Kidney (tissue), 14 donors: ENCODE data around the gene MADD. TPM values are rescaled to one million over a fixed set of nuclear protein-coding genes. Genes with fewer than 3 reads are reported as not detected.

Experiments used
- DNase-seq, 5 donors: peaks; one replicate each; pipeline ENCODE4 v3.0.0-alpha.2; 2013 to 2020
- FAIRE-seq: peaks from 2 replicates; lab custom pipeline; 2012; peaks lifted over from hg19 to GRCh38; lab: Jason Lieb, UNC
- H3K27ac ChIP-seq, 2 donors: one replicate each; pipeline ENCODE4 v1.7.0; 2013; ENCODE audit warnings: low read depth in 2 of 2, low read length in 2 of 2, inconsistent platforms in 1 of 2
- H3K27me3 ChIP-seq: one replicate; pipeline ENCODE4 v1.7.1; 2013; ENCODE audit warnings: low read length, inconsistent platforms; ENCODE audit not compliant: control insufficient read depth, insufficient read depth
- H3K36me3 ChIP-seq, 3 donors: one replicate each; pipeline versions ENCODE4 v1.7.0 to v1.7.1; 2013; ENCODE audit warnings: low read length in 3 of 3, control low read depth in 1 of 3, inconsistent platforms in 1 of 3; ENCODE audit not compliant: insufficient read depth in 3 of 3, control insufficient read depth in 2 of 3
- H3K4me1 ChIP-seq, 3 donors: one replicate each; pipeline versions ENCODE4 v1.7.0 to v1.7.1; 2013; ENCODE audit warnings: low read length in 3 of 3, inconsistent platforms in 1 of 3, low read depth in 1 of 3; ENCODE audit not compliant: control insufficient read depth in 2 of 3, insufficient read depth in 2 of 3
- H3K4me3 ChIP-seq, 3 donors: one replicate each; pipeline versions ENCODE4 v1.7.0 to v1.8.1; 2013; ENCODE audit warnings: low read length in 3 of 3, control low read depth in 1 of 3, inconsistent platforms in 1 of 3
- H3K9ac ChIP-seq, 3 donors: one replicate each; pipeline versions ENCODE4 v1.7.0 to v1.7.1; 2013; ENCODE audit warnings: low read length in 3 of 3, control low read depth in 1 of 3, inconsistent platforms in 1 of 3
- H3K9me3 ChIP-seq, 3 donors: one replicate each; pipeline versions ENCODE4 v1.7.0 to v1.7.1; 2013; ENCODE audit warnings: low read length in 3 of 3, control low read depth in 1 of 3, inconsistent platforms in 1 of 3; ENCODE audit not compliant: control insufficient read depth in 2 of 3, insufficient read depth in 1 of 3
- CTCF ChIP-seq: IDR thresholded peaks from 3 replicates; pipeline ENCODE4 v1.5.1; 2012; ENCODE audit warnings: mild to moderate bottlenecking, moderate library complexity, borderline replicate concordance; ENCODE audit not compliant: insufficient read depth; ENCODE audit errors: extremely low read depth
- intact Hi-C: fragments of 100-400 bp; cut with DNase I; formaldehyde crosslinking; loops from one replicate; pipeline ENCODE4 v1.11.1; 2022
- polyA plus RNA-seq: library from polyadenylated mRNA; stranded (reverse); fragments of 350-450 nt; fragmentation: Illumina TruSeq; extraction: RNeasy Lipid Tissue Mini Kit (QIAGEN cat#74804); gene quantifications from one replicate; pipeline ENCODE4 v1.2.3, GENCODE V29; 2014; ENCODE audit warnings: low read depth, low replicate concordance; ENCODE audit not compliant: insufficient read depth
- total RNA-seq: library from RNA; stranded (reverse); fragmentation: NEBNext Ultra II Directional; extraction: Animal tissue kit (Norgen Biotek cat#: 25700); gene quantifications from one replicate; pipeline ENCODE4 v1.2.1, GENCODE V29; 2021
- donor health status: control.
- donor health status: control.
- donor health status: control.
- donor health status: control.
- donor health status: control.
- donor health status: DM: yes; HTN: yes; CAD: no.
- donor health status: Normal renal cell carcinoma (clear cell type).

The MADD gene
- total and polyA plus RNA-seq, 2 donors from 2014 or later = 19.0 to 39.2 TPM

- Histone ChIP-seq H3K4me3 (no peak overlapping the region), H3K27ac (no peak overlapping the region), H3K9ac (no peak overlapping the region), H3K4me1 (peaks cover 0 to 3% (median 0%) of the 10 kb centered on the region in 3 donors), H3K36me3 (no peaks in the 10 kb centered on the region), H3K9me3 (peaks cover 0 to 2% (median 0%) of the 10 kb centered on the region in 3 donors), H3K27me3 (no peaks in the 10 kb centered on the region)
- intact Hi-C loops = loop anchor here (10.0 kb wide), 1 partner anchor 76 kb away; no protein-coding TSS in a partner anchor
- FAIRE-seq (no peak), DNase-seq (no peak)
- TF ChIP-seq CTCF = no peak
Measured at GRCh38 chr11:47378836-47379170, 108.9 kb downstream of the MADD start.

GRCh38 chr11:47379317-47379716, 109.4 kb downstream of the MADD start:
- no peak for TF ChIP-seq CTCF
- no peak overlapping the region for H3K9ac ChIP-seq
- DNase-seq (no peak), FAIRE-seq (no peak)
- H3K4me3 ChIP-seq = no peak overlapping the region
- no peak overlapping the region for H3K27ac ChIP-seq
- H3K4me1 ChIP-seq = peaks cover 0 to 3% (median 0%) of the 10 kb centered on the region in 3 donors
- H3K36me3 ChIP-seq = no peaks in the 10 kb centered on the region
- H3K27me3 ChIP-seq = no peaks in the 10 kb centered on the region
- intact Hi-C loops = loop anchor here (10.0 kb wide), 1 partner anchor 75 kb away; no protein-coding TSS in a partner anchor
- H3K9me3 ChIP-seq = peaks cover 0 to 2% (median 0%) of the 10 kb centered on the region in 3 donors

Other genes starting within 250 kb of the MADD start
- gene ARFGAP2, start 93.3 kb upstream of the MADD start, total RNA-seq = 87.5 TPM
- 59.3 TPM for gene ARFGAP2, start 93.3 kb upstream of the MADD start, polyA plus RNA-seq
- 15.1 TPM for gene PACSIN3, start 83.7 kb upstream of the MADD start, total RNA-seq
- 28.5 TPM for gene PACSIN3, start 83.7 kb upstream of the MADD start, polyA plus RNA-seq
- 29.0 TPM for gene DDB2, start 55.2 kb upstream of the MADD start, total RNA-seq
- 14.9 TPM for gene DDB2, start 55.2 kb upstream of the MADD start, polyA plus RNA-seq
- 45.1 TPM for gene ACP2, start 21.3 kb upstream of the MADD start, total RNA-seq
- gene ACP2, start 21.3 kb upstream of the MADD start, polyA plus RNA-seq = 72.7 TPM
- 27.9 TPM for gene NR1H3, start 12.1 kb upstream of the MADD start, total RNA-seq
- 73.8 TPM for gene NR1H3, start 12.1 kb upstream of the MADD start, polyA plus RNA-seq
- 0.19 TPM for gene MYBPC3, start 82.6 kb downstream of the MADD start, total RNA-seq
- 0.52 TPM for gene MYBPC3, start 82.6 kb downstream of the MADD start, polyA plus RNA-seq
- gene SPI1, start 108.4 kb downstream of the MADD start, total RNA-seq = 39.8 TPM
- gene SPI1, start 108.4 kb downstream of the MADD start, polyA plus RNA-seq = 7.3 TPM
- gene SLC39A13, start 138.5 kb downstream of the MADD start, total RNA-seq = 80.6 TPM
- gene SLC39A13, start 138.5 kb downstream of the MADD start, polyA plus RNA-seq = 93.2 TPM
- gene PSMC3, start 156.3 kb downstream of the MADD start, total RNA-seq = 103 TPM
- gene PSMC3, start 156.3 kb downstream of the MADD start, polyA plus RNA-seq = 171 TPM
- gene RAPSN, start 179.0 kb downstream of the MADD start, total RNA-seq = 0.41 TPM
- gene RAPSN, start 179.0 kb downstream of the MADD start, polyA plus RNA-seq = 0.28 TPM